Activated naive CD4-positive, alpha-beta T cell treated with Interleukin-2 at 50 U/mL for 16 hours (primary cell): ENCODE results near the gene TJP3.
A peak's percentile ranks its signal among the peaks of the same experiment; 100 is the strongest.

ENCODE experiments used
- DNase-seq: peaks from one replicate; pipeline ENCODE4 v3.0.0-alpha.2; 2020

TJP3 gene

GRCh38 chr19:3720349-3720917, 12.2 kb downstream of the TJP3 start:
- DNase-seq = no peak

DNA sequence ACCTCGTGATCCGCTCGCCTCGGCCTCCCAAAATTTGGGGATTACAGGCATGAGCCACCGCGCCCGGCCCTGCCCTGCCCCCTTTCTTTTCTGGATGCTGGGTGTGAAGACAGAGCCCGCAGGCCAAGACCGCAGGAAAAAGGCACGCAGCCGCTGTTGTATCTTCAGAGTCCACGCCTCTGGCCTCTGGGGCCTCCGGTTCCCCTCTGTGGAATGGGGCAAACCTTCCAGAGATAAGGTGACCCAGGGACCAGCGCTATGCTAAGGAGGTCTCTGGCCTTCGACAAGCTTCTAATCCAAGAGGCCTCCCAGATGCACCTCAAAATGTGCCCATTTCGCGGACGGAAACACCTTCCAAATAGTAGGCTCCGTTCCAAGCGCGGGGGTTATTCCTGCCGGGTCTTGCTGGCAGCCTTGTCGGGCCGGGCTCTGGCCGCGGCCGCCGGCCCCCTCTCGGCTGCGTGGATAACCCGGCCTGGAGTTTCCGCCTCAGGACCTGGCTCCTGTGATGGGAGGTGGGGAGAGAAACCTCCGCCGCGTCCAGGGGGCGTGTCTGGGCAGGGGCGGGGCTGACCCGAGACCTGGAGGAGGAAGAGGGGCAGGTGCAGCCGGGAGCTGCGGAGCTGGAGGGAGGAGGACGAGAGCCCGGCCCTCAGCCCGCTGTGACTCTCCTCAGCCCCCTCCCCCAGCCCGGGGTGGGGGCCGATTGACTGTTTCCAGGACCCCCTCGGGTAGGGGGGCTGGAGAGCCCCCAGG, 13.1 kb downstream of the TJP3 start:
- peak; percentile 96 for DNase-seq

- no peak for DNase-seq
These were observed 13.8 kb downstream of the TJP3 start for GRCh38 chr19:3721887-3722442.

DNA sequence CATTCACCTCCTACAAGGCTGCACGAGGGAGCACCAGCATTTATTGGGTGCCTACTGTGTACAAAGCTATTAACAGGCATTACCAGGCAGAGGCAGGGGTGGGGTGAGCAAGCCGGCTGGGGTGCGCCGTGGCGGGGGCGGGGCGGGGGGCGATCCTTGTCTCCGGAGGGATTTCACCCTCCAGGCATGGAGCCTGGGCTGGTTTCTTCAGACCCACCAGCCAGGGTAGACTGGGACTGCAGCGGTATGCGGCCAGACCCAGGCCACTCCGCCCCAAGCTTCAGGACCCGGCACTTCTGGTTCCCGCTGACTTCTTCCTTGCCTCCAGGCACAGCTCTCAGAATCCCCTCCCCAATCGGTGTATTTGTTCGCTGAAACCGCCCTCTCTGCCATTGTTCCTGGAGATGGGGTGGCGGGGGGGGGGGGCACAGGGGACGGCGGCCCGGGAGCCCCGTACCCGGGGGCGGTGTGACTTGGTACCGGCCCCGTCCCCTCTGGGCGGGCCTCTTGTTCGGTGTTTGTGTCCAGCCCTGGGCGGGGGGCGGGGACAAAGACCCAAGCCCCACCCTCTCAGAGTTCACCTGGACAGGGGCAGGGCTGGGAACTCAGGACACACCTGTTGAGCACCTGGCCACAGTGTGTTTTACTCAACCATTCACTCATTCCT, 14.4 kb downstream of the TJP3 start:
- DNase-seq = no peak

DNA sequence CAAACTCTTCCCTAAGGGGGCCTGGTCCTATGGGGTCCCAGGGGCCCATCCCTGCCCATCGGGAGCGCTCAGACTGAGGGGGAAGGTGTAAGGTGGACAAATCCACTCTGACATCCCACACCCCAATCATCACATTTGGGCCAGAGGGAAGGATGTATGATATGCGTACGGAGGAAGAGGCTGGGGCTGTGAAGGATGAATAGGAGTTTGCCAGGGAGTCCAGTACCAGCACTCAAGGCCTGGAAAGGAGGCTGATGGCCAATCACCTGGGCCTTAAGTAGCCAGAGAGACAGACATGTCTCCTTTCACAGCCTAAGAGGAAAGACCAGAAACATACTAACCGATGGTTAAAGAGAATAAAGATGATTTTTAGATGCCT, 14.9 kb downstream of the TJP3 start:
- no peak for DNase-seq

DNA sequence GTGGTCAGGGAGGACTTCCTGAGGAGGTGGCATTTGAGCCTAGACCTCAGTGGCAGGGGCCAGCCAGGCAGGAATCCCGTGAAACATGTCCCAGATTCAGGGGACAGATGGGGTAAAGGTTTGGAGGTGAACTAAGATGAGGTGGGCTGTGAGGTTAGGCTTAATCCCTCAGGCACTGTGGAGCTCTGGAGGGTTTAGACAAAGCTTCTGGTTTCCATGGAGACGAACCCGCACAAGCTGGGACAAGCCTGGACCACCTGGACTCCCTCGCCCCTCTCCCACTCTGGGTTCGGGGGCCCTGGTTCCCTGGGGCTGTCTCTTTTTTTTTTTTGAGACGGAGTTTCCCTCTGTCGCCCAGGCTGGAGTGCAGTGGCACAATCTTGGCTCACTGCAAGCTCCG, 15.7 kb downstream of the TJP3 start:
- no peak for DNase-seq

- DNase-seq = no peak
These were observed 16.9 kb downstream of the TJP3 start for GRCh38 chr19:3725121-3725520.

- no peak for DNase-seq
These were observed 17.6 kb downstream of the TJP3 start for GRCh38 chr19:3725640-3726310.

GRCh38 chr19:3730457-3730958, 22.3 kb downstream of the TJP3 start:
- no peak for DNase-seq

DNA sequence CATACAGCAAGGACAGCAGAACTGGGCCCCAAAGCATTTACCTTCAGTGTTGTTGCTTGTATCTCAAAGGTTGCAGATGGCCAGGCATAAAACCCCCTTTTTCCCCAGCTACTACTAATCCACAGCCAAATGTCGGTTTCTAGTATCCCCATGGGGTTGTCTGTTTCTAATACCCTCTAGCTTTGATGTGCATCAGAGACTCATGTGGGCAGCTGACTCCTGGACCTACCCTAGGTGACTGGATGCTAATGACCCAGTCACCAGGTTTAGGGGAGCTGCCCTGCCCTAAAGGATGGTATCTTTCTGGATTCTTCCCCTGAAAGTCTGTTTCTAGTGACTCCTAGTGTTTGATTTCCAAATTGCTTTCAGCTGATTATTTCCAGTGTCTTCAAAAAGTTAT, 23.9 kb downstream of the TJP3 start:
- no peak for DNase-seq

DNA sequence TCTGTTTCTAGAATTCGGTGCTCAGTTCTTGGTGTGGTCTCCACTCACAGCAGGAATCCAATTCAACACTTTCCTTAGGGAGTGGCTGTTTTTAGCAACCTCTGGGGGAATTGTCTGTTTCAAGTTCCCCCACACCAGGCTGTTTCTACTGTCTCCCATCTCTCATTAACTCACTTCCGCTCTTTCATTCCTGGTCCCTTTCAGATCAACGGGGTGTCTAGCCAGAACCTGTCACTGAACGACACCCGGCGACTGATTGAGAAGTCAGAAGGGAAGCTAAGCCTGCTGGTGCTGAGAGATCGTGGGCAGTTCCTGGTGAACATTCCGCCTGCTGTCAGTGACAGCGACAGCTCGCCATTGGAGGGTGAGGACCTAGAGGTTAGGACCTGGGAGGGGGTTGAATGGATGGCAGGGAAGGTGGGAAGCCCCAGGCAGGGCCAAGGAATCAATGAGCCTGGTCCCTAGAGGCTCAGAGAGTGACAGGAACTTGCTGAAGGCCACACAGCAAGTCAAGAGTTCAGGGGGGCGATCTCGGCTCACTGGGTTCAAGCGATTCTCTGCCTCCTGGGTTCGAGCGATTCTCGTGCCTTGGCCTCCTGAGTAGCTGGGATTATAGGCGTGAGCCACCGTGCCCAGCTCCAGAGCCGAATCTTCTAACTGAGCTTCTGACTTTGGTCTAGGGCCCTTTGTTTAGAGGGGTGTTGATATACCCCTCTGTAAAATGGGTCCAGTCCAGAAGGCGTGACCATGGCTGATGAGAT, 25.5 kb downstream of the TJP3 start:
- DNase-seq = no peak

DNA sequence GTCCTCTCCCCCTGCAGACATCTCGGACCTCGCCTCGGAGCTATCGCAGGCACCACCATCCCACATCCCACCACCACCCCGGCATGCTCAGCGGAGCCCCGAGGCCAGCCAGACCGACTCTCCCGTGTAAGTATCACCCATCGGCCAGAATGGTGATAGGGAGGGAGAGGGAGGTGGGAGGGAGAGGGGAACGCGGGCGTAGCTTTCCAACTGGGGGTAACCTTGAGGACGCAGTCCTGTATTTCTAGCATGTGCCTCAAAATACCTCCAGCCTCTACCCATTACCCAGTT, 26.1 kb downstream of the TJP3 start:
- DNase-seq = no peak

DNA sequence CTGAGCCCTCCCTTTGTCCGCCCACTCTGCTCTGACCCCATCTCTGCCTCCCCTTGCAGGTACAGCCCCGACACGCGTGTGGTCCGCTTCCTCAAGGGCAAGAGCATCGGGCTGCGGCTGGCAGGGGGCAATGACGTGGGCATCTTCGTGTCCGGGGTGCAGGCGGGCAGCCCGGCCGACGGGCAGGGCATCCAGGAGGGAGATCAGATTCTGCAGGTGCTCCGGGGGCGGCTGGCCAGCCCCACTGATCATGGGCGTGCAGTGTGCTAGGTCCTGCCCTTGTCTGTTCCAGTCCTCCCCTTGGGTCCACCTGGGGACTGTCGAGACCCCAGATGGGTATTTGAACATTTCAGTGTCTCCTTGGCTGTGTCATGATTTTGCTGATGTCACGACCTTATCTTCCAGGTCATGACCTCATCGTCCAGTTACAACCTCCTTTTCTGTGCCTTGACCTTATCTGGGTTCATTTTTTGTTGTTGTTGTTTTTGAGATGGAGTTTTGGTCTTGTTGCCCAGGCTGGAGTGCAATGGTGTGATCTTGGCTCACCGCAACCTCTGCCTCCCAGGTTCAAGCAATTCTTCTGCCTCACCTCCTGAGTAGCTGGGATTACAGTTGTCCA, 28.0 kb downstream of the TJP3 start:
- DNase-seq = no peak

DNA sequence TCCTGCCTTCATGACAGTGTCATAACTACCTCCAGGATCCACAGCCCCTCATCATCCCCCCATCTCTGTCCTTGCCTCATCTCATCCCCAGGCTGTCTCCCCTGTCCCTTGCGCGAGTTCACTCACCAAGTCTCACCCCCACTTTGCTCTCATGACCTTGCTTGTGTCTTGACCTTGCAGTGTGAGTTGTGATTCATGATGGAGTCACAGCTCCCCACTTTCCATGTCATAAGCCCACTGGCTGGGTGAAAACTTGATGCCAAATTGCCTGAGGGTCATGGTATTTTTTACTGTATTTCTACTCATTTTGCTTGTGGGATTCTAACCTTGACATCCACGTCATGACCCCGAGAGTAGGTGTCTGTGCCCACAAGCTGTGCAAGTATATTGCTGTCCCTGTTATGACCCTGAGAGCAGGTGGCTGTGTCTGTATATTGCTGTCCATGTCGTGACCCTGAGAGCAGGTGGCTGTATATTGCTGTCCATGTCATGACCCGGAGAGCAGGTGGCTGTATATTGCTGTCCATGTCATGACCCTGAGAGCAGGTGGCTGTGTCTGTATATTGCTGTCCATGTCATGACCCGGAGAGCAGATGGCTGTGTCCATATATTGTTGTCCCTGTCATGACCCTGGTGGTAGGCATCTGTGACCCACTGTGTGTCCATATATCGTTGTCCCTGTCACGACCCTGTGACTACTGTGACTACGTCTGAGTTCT, 29.5 kb downstream of the TJP3 start:
- no peak for DNase-seq

DNA sequence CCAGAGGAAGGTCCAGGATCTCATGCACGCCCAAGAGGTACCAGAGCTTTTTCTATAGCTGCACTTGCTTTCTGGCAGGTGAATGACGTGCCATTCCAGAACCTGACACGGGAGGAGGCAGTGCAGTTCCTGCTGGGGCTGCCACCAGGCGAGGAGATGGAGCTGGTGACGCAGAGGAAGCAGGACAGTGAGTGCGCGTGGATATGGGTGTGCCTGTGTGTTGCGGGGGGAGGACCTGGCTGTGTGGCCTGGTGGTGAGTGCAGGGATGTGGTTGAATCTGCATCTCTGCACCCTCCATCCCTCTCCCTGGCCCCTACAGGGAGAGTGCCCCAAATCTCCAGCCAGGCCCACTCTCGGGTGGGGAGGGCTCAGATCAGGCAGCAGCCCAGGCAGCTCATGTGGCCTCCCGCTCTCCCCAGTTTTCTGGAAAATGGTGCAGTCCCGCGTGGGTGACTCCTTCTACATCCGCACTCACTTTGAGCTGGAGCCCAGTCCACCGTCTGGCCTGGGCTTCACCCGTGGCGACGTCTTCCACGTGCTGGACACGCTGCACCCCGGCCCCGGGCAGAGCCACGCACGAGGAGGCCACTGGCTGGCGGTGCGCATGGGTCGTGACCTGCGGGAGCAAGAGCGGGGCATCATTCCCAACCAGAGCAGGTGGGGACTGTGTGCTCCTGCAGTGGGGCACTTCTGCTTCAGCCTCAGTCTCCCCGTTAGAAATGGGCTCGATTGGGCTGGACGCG, 30.5 kb downstream of the TJP3 start:
- DNase-seq = no peak

DNA sequence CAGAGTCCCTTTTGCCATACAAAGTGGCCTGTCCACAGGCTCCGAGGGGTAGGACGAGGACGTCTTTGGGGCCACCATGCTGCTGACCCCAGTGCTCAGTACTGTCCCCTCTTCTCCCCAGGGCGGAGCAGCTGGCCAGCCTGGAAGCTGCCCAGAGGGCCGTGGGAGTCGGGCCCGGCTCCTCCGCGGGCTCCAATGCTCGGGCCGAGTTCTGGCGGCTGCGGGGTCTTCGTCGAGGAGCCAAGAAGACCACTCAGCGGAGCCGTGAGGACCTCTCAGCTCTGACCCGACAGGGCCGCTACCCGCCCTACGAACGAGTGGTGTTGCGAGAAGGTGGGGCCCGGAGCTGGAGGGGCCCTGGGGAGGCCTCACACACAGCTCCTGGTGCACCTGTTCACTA, 32.2 kb downstream of the TJP3 start:
- no peak for DNase-seq

DNA sequence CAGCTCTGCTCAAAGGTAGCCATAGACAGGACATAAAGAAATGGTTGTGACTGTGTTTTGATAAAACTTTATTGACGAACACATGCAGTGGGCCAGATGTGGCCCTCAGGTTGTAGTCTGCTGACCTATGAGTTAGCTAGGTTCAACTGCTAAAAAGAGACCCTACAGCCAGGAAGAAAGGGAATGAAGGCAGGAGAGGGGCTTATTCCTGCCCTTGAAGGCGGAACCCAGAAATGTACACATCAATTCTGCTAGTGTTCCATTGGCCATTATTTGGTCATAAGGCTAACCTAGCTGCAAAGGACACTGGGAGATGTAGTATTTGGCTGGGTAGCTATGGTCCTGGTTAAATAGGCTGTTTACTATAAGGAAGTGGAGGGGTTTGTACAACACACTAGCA, 35.3 kb downstream of the TJP3 start:
- no peak for DNase-seq

- no peak for DNase-seq
These were observed 37.3 kb downstream of the TJP3 start for GRCh38 chr19:3745363-3746045.

- no peak for DNase-seq
These were observed 38.3 kb downstream of the TJP3 start for GRCh38 chr19:3746371-3747056.

DNA sequence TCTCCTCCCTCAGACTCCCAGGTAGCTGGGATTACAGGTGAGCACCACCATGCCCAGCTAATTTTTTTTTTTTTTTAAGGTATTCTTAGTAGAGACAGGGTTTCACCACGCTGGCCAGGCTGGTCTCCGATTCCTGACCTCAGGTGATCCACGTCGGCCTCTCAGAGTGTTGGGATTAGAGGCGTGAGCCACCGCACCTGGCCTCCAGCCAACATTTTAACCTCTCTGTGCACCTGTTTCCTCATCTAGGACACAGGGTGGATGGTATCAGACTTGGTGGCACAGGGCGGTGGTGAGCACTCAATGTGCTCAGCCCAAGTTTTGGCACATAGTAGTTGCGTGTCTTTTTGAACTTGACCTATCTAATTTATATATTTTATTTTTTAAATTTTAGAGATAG, 40.8 kb downstream of the TJP3 start:
- no peak for DNase-seq
